ENCODE results near the gene ZNHIT6.

Gene ZNHIT6

DNA sequence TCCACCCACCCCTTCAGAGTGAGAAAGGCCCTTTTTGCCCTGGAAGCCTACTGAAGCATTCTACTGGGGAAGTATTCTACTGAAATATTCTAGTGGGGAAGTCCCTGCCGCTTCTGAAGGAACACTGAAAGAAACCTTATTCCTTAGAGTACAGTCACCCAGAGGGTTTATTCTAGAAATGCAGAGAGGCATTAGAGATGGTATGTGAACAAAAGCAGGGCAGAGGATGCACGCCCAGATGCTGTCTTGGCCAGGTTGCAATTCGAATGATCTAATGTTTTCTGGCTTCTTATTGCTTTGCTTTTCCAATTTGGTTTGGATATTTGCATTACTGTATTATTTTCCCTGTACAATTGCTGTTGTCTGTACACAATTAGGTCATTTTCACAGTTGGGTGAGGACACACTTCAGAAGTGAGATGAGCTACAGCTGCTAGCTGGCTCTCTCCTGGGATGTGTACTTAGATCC is 90.6 kb downstream of the ZNHIT6 start:
- no peak for DNase-seq (ENCODE audit: low spot score)

DNA sequence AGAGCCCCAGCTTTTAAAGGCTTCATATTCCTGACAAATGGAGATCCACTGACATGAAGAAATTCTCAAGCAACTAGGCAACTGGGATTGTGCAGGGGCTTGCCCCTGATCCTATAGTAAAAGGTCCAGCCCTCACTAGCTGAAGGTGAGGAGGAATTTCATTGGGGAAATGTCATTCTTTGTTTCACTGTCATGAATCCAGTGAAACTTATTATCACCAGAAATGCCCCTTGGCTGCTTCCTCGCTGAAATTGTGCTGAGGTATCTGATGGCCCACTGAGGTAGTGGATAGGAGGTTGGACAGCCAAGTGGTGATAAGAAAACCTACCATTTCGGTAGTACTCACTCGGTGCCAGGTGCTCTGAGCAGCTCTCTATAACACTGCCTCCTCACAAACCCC is 91.5 kb downstream of the ZNHIT6 start:
- no peak for DNase-seq (ENCODE audit: low spot score)

DNA sequence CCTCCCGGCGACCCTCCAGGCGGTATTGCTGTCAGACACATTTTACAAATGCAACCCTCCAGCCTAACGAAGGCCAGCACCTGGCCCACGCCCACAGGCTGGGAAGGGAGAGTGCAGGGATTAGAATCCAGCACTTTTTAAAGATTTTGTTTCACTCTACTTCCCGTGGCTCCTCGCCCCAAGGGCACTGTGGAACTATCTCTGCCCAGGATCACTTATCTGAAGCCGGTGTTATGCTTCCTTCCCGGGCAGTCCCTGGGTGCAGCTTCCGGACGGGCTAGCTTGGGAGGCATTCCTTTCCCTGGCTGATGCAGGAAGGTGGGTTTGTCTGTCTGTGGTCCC is 91.9 kb downstream of the ZNHIT6 start:
- DNase-seq (ENCODE audit: low spot score), result no peak

DNA sequence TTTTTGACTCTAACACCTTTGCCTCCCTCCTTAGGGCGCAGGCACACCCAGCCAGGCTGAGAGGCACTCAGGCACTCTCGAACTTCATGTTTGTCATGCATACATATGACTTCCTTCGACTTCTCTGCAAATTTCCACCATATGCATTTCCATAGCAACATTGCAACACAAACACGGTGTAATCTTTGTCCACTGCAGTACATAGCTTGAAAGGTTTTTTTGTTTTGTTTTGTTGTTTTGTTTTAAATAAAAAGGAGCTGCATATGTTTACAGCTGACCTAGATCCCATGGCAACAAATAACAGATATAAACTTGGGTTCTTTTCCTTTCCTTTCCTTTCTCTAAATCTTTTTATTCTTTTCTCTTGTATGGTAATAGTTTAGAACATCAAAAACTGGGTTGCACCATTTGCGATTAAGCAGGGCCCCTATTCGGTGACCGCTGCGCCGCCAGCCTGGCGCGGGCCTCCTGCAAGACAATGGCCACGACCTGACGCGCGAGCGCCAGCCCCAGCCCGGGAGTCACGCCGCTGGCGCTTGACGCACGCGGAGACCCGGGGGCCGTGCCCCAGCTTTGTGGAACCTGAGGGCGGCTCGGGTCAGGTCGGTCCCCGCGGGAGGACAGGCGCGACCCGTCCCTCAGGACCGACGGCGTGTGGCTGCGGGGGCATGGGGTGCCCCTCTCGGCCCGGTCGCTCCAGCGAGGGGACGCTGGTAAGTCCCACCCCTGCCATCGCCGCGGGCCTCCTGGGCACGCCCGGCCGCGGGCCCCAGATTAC is 92.5 kb downstream of the ZNHIT6 start:
- no peak for DNase-seq (ENCODE audit: low spot score)

DNA sequence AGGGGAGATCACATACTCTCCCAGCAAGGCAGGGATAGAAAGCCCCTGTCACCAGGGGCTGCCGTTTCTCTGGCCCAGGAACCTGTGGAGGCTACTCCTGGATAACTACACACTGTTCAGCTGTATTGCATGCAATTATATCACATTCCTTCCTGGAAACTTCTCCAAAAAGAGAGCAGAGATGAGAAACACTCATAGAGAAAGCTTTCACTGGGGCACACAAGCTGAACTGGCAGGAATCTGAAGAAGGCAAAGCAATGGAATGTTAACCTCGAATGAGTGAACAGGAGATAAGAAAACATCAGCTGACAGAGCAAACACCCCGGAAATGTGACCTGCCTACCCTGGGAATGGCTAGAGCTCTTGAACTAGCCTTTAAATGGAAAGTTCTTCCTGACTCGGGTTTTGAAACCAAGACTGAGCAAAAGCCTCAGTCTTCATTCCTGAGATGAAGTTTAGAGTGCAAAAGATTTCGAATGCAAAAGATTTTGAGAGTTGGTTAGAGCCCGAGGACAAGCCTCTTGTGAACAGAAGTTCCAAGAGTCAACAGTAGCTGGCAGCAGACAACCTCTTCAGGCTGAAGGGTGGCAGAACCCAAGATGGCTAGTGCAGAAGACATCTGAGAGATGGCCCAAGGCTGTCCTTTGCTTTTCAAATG is 95.4 kb downstream of the ZNHIT6 start:
- peak; percentile 46 for DNase-seq (ENCODE audit: low spot score)

DNA sequence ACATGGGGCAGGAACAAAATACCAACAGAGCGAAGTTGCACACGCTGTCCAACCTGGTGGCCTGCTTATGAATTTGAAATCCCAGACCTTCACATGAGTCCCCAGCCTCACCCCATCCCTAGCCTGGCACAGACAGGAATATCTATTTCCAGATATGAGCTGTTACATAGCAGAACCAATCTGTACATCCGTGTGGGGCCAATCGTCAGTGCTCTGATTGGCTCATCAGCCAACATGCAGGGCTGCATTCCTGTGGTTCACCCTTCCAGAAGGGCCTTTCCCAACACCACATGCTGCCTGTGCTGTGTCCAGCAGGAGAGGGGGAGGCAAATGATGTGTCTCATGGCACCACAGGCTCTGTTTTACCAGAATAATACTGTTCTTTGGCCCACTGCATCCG is 96.4 kb downstream of the ZNHIT6 start:
- DNase-seq (ENCODE audit: low spot score), result peak; percentile 74

DNA sequence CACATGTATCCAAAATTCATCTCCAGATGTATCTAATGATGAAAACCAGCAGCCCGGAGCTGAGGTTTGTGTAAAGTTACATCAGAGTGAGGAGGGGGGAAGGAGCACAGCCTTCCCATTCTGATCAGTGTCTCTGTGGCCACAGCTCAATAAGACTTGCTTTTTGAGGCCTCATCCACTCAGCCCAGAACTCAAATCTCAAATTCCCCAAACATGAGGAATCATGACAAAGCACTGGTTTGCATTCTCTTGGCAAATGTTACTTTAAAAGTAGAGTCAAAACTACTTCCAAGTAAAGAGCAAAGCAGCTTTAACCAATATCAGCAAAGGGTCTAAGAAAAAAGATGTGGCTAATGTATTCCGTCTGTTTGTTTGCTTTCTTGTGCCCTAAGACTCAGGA is 96.8 kb downstream of the ZNHIT6 start:
- no peak for DNase-seq (ENCODE audit: low spot score)

DNA sequence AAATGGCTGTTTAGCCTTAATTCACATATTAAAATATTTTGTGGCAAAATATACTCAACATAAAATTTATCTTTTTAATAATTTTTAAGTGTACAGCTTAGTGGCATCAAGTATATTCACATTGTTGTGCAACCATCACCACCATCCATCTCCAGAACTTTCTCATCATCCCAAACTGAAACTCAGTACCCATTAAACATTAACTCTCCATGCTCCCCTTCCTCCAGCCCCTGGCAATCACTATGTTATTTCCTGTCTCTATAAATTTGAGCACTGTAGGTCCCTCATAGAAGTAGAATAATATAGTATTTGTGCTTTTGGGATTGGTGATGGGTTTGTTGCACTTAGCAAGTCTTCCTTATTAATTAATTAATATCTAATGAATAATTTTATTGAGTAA is 98.3 kb downstream of the ZNHIT6 start:
- DNase-seq (ENCODE audit: low spot score), result no peak

DNA sequence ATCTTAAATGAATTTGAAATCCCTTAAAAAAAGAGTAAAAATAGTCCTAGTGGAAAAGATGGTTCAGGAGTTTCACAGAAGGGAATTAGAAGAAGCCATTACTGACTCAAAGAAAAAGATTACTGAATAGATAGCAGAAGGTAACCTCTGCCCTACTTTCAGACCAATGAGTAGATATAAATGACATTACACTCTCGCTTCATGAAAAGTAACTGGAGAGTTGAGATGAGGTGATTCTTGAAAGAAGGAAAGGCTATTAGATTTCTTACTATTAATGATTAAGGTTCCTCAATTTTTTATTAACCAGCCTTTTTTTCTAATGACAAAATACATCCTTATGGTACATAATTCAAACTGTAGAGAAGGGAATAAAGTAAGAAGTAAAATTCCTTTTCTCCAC is 99.4 kb downstream of the ZNHIT6 start:
- no peak for DNase-seq (ENCODE audit: low spot score)

DNA sequence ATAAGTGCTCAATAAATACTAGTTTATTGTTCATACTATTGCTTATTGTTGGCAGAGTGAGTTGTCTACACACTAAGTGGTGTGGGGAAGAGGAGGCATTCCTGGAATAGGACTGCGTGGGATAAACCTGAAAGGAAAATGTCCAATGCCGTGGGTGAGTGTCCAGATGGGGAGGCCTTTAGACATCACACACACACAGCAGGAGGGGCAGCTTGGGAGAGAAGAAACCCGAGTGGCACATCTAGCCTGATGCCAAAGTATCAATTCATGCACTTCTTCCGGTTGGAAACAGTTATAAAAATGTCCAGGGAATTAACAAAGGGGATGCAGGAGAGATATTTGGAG is 100.3 kb downstream of the ZNHIT6 start:
- DNase-seq (ENCODE audit: low spot score), result no peak

DNA sequence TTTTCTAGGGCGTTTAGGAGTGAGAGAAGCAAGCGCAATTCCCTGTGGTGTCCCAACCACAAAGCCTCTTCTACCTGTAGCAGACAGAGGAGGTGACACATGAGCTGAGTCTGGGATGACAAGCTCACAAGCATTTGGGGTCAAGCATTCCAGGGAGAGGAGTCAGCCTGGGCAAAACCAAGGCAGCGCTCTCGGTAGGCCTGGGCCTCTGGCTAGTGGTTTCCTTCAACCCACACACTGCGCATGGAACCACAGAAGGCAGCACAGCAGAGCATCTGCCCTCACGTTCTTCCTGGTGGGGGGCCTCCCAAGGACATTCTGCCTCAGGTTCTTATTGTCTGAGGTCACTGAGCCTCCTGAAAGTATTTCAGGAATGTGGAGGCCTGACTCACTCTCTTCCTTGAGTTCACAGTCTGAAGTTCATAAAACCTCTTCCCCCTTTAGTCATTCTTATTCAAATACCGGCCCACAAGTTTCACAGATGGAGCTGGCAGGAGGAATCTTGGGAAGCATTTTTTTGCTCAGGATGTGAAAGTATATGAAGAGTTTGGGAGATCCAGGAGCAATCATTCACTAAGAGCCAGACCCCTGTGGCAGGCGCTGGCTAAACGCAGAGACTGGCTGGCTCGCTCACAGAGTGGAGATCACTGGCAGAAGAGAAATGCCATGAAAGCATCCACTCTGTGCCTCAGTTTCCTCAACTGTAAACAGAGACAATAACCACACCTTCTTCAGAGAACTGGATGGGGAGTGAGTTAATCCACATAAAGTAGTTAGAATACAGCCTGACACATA is 100.9 kb downstream of the ZNHIT6 start:
- peak; percentile 91 for DNase-seq (ENCODE audit: low spot score)

DNA sequence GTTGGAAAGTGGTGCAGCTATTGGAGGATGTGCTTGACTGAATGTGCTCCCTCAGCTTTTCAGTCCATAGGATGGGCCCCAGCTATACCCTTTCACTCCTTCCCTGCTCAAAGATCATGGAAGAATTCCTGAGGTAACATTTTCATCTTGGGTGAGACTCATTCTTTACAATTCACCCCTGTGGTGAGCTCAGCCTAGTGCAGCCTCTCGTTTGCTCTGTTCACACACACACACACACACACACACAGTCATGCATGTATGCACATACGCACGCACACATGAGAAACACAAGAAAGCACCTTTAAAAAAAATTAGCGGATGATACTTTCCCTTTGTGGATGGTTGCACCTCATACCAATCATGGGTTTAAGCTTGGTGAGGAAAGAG is 101.8 kb downstream of the ZNHIT6 start:
- DNase-seq (ENCODE audit: low spot score), result no peak

DNA sequence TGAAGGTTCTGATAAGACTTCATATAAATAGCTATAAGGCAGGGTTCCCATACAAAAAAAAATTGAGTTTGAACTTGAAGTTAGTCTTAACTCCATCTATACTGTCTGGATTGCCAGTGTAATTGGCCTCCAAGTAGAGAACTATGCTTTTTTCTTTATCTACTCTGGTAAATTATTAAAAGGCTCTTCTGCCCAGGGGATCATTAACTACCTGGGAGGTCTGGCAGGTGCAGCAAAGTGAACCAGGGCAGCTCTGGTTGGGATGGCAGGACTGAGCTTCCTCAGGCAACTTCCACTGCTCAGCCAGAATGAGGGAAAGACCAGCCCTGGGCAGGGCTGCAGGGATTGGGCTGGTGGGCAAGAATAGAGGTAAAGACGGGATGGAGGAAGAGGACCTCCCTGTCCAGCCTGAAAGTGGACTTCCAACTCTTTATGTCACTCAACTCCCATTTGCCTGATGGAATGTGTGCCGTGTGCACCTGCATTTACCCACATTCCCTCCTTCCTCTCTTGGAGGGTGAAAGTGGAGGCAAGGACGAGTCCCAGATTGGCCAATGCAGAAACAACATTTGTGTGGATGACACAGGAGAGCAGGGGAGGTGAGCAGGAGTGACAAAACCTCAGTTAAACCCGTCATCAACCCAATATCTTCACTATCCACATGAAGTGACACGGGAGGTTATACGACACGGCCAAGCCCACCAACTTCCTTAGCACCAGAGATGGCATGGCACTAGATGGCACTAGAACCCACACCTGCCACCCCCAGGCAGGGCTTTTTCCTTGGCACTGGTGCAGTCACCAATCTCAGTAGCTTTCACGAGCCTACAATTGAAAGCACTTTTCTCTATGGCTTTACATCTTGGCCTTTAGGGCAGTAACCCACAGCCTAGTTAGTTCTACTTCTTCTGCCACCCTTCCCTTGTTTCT is 102.5 kb downstream of the ZNHIT6 start:
- no peak for DNase-seq (ENCODE audit: low spot score)

DNA sequence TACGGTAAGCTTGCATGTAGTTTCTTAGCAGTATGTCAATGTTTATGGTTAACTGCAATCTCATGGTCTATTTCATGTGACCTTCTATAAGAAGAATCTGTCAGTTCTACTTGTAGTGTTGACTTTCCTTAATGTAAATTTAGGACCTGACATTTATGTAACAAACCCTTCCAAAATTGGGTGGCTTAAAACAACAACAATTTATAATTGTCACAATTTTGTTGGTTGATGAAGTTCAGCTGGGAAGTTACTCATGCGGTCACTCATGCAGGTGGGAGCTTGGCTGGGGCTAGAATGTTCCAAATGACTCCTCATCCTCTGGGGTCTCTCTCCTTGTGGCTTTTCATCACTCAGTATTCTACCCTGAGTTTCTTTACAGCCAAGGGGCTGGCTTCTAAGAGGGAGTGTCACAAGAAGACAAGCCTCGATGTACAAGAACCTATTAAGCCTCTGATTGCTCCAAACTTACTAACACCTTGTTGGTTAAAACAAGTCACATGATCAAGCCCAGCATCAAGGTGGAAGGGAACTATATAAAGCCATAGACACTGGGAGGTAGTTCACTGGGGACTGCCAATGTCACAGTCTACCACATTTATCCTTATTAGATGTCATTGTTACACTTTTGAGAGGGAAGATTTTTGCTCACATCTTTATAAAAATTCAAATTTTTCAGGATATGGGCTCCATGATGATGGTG is 103.8 kb downstream of the ZNHIT6 start:
- no peak for DNase-seq (ENCODE audit: low spot score)

DNA sequence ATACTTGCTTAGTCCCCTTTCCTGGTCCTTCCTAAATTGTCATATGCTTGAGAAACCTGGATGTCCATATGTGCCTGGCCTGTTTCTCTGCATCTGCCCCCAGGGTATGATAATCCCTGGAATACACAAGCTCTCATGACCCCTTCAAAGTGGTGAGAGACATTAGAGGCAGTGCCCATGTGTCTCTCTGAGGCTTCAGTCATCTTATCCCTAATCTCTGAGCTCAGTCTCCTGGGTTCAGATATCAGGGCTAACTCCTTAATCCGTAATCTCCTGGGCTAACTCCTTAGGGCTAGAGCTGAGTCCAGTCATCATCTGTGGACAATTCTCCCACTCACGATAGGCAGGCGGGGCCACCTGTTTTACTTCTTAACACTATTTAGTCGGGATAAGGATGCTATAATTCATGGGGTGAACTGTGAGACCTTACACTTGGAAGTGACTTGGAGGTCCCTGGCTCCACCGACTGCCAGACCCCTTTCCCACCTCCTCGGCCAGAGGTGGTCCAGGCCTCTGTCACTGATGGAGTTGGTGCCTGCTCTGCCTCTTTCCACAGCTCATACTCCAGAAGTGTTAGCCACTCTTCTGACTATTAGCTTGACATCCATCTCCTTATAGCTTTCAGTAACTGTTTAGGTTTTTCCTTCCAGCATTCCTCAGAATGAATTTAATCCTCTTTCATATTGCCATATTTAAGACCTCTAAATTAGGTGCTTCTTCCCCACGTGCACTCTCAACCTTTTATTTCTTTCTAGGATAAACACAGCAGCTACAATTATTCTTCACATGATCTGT is 105.0 kb downstream of the ZNHIT6 start:
- DNase-seq (ENCODE audit: low spot score), result no peak

DNA sequence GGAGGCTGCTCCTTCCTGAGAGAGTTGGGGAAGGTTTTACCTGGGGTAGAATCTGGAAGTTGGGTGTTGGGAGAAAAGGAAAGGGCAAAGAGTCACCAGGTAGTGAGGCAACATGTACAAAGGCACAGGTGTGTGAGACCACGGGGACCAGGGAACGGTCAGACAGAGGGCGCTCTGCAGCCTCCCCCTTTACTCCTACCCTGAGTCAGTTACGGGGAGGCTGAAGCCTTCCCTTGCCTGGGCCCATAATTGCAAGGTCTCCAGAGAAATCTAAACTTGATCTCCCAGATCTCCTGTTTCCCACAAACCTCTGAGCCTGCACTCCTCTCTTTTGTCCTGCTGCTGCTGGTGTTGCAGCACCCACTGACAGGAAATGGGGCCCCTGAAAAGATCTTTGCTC is 105.7 kb downstream of the ZNHIT6 start:
- DNase-seq (ENCODE audit: low spot score), result no peak

DNA sequence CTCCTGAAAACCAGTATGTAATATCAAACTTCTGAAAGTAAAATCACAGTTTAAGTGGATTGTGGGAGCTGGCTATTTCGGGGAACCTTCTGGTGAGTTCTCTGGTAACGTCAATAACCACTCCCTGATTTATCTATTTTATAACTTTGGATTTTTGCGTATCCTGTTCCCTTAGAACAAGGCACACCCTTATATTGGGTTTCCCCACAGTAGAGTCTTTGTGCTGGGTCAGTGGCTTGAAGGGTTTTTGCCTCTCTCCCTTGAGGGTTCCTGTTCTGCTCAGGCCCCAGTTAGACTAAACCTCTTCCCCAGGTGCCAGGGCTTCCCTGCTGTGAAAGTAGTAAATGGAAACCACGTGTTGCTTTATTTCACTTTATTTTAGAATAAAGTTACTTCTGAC is 106.3 kb downstream of the ZNHIT6 start:
- DNase-seq (ENCODE audit: low spot score), result no peak

DNA sequence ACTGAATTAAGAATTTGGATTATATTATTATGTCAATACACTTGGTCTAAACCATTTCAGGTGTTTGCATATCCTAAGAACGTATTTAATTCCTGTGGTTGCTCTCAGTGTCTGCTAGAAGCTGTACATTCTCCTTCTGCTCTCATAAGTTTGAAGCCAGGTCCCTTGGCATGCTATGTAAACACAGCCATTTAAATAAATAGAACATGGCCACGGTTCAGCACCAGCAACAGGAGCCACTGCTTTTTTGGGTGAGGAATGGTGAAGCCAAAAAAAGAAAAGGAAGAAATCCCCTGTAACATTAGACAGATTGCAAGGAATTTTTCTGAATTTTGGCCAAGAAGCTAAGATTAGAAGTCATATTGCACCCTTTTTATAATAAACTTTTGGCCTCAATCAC is 108.6 kb downstream of the ZNHIT6 start:
- no peak for DNase-seq (ENCODE audit: low spot score)

All from iPS-NIHi11 (cell line).